ENCODE results near the gene TMEM169. TPM values are rescaled to one million over a fixed set of nuclear protein-coding genes. Genes with fewer than 3 reads are reported as not detected.

TMEM169 gene
- polyA plus RNA-seq, 2 of the 4 experiments (the other 2 are of a cell fraction), result 0.54 to 0.81 TPM

DNA sequence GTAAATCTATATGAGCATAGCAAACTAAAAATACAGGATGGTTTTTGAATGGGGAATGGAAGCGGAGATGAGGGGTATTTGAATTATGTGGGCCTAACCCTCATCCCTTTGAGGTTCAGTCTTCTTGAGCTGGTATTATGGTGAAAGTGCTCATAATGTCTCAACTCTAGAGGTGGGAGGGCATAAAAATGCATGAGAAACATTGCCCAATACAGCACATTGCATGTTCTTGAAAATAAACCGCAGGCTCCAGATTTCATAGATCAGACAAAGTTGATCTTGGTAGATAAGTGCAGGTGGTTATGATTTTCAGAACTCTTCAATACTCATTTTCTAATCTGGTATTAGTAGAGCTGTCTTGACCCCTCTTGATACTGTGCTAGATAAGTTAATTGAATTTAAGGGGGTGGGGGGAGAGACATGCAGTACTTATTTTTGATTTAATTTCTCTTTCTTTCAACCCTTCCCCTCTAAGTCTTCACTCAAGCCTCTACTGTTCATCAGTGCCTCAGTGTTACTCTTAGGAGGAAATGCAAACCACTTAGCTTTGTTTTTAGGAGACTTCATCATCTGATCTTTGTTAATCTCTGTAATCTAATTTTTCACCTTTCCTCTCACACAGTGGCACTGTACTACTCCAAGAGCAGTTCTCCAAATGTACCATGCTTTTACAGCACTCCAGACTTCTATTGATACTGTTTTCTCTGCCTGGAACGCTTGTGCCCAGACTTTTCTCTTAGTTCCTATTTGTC, 49.6 kb downstream of the TMEM169 start:
- Histone ChIP-seq H3K4me2 (no peak overlapping the region), H3K9me3 (no peaks in the 10 kb centered on the region), H3K4me1 (no peaks in the 10 kb centered on the region), H3K27ac (no peak overlapping the region), H3K4me3 (no peak overlapping the region)
- TF ChIP-seq, protein P1, sequence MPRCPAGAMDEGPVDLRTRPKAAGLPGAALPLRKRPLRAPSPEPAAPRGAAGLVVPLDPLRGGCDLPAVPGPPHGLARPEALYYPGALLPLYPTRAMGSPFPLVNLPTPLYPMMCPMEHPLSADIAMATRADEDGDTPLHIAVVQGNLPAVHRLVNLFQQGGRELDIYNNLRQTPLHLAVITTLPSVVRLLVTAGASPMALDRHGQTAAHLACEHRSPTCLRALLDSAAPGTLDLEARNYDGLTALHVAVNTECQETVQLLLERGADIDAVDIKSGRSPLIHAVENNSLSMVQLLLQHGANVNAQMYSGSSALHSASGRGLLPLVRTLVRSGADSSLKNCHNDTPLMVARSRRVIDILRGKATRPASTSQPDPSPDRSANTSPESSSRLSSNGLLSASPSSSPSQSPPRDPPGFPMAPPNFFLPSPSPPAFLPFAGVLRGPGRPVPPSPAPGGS (IDR thresholded peaks at IDR 0.05), result no peak
- TF ChIP-seq JUNB (IDR thresholded peaks at IDR 0.05) (no peak), HEYL (CRISPR knock-in tag; IDR thresholded peaks at IDR 0.05) (no peak), KDM1A (IDR thresholded peaks at IDR 0.05; ENCODE audit: low read depth) (no peak), RFX5 (IDR thresholded peaks at IDR 0.05) (no peak), EHF (CRISPR knock-in tag; IDR thresholded peaks at IDR 0.05) (no peak), FOSB (CRISPR knock-in tag; IDR thresholded peaks at IDR 0.05) (no peak), BHLHE40 (IDR thresholded peaks at IDR 0.05; ENCODE audit: low read depth, low read length) (no peak), SMC3 (IDR thresholded peaks at IDR 0.05) (no peak), POLR2AphosphoS2 (conservative IDR thresholded peaks at IDR 0.05; ENCODE audit: low read length) (no peak), TP53 (CRISPR knock-in tag; IDR thresholded peaks at IDR 0.05) (no peak), MYC (IDR thresholded peaks at IDR 0.05; ENCODE audit: borderline replicate concordance, low read length) (no peak), ZC3H11A (IDR thresholded peaks at IDR 0.05) (no peak), ESRRA (IDR thresholded peaks at IDR 0.05; ENCODE audit: borderline replicate concordance, low read length) (no peak)
- TF ChIP-seq, protein P2, sequence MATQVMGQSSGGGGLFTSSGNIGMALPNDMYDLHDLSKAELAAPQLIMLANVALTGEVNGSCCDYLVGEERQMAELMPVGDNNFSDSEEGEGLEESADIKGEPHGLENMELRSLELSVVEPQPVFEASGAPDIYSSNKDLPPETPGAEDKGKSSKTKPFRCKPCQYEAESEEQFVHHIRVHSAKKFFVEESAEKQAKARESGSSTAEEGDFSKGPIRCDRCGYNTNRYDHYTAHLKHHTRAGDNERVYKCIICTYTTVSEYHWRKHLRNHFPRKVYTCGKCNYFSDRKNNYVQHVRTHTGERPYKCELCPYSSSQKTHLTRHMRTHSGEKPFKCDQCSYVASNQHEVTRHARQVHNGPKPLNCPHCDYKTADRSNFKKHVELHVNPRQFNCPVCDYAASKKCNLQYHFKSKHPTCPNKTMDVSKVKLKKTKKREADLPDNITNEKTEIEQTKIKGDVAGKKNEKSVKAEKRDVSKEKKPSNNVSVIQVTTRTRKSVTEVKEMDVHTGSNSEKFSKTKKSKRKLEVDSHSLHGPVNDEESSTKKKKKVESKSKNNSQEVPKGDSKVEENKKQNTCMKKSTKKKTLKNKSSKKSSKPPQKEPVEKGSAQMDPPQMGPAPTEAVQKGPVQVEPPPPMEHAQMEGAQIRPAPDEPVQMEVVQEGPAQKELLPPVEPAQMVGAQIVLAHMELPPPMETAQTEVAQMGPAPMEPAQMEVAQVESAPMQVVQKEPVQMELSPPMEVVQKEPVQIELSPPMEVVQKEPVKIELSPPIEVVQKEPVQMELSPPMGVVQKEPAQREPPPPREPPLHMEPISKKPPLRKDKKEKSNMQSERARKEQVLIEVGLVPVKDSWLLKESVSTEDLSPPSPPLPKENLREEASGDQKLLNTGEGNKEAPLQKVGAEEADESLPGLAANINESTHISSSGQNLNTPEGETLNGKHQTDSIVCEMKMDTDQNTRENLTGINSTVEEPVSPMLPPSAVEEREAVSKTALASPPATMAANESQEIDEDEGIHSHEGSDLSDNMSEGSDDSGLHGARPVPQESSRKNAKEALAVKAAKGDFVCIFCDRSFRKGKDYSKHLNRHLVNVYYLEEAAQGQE (IDR thresholded peaks at IDR 0.05), result no peak
- CTCF ChIA-PET, result interaction anchor here (1.0 to 1.5 kb wide), 3 partner anchors 12 to 18 kb away, joined by 4 to 7 read pairs (median 4); no protein-coding TSS in a partner anchor
- no peak for ATAC-seq
- FAIRE-seq, result no peak
- 90% methylated on average over 3 of the region's 3 CpGs for WGBS (ENCODE audit: missing lambda C conversion rate)
- no peak for DNase-seq (ENCODE audit: low read depth in 1 of 2, low spot score in 1 of 2)
- POLR2A ChIA-PET, result no interaction called here

DNA sequence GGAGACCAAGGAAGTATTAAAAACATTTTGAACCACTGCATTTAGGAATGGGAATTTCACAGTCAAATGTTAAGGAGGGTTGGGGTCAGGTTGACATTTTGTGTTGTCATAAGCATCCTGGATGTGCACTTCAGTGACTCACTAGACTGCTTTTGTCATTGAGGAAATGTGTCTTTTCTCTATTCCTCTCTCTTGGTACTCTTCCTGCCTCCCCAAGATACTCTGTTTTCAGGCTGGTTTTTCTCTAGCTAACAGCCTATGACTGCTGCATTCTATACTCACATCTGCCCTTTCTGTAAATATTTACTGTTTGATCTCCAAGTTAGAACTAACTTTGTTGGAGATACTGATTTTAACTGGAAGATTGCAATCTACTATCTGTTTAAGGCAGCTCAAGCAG, 50.9 kb downstream of the TMEM169 start:
- H3K4me2 ChIP-seq, result no peak overlapping the region
- no peak overlapping the region for H3K4me3 ChIP-seq
- FAIRE-seq (no peak), DNase-seq (ENCODE audit: low read depth in 1 of 2, low spot score in 1 of 2) (no peak), ATAC-seq (no peak)
- ChIA-PET CTCF (no interaction called here), POLR2A (interaction anchor here (0.9 kb wide), 1 partner anchor 84 kb away, joined by 4 read pairs; no protein-coding TSS in a partner anchor)
- H3K27ac ChIP-seq, result no peak overlapping the region
- H3K4me1 ChIP-seq, result no peaks in the 10 kb centered on the region
- no peaks in the 10 kb centered on the region for H3K9me3 ChIP-seq
- no peak for TF ChIP-seq ZNF302 (CRISPR knock-in tag; IDR thresholded peaks at IDR 0.05)

DNA sequence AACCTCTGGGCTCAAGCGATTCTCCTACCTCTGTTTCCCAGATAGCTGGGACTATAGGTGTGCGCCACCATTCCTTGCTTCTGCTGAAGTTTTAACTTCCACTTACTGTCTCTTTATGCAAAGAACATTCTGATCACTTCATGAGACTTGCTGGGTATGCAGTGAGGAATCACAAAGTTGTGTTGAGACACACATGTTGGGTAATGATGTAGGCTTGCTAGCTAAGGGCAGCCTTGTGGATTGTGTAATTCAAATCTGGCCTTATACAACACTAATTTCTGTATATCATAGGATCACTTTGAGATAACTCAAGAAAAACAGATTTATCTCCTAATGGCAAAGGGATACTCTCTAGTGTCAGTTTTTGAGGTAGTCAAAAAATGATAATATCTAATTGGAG, 51.7 kb downstream of the TMEM169 start:
- CTCF ChIA-PET, result interaction anchor here (1.5 kb wide), 1 partner anchor 19 kb away, joined by 7 read pairs; no protein-coding TSS in a partner anchor
- Histone ChIP-seq H3K27ac (no peak overlapping the region), H3K9me3 (no peaks in the 10 kb centered on the region), H3K4me2 (no peak overlapping the region), H3K4me3 (no peak overlapping the region), H3K4me1 (no peaks in the 10 kb centered on the region)
- DNase-seq (ENCODE audit: low read depth in 1 of 2, low spot score in 1 of 2) (no peak), FAIRE-seq (no peak), ATAC-seq (no peak)
- TF ChIP-seq FOSB (CRISPR knock-in tag; IDR thresholded peaks at IDR 0.05) (no peak), HDAC2 (IDR thresholded peaks at IDR 0.05) (no peak), RARB (CRISPR knock-in tag; IDR thresholded peaks at IDR 0.05) (no peak), CEBPB (IDR thresholded peaks at IDR 0.05) (no peak)
- TF ChIP-seq, protein P3, sequence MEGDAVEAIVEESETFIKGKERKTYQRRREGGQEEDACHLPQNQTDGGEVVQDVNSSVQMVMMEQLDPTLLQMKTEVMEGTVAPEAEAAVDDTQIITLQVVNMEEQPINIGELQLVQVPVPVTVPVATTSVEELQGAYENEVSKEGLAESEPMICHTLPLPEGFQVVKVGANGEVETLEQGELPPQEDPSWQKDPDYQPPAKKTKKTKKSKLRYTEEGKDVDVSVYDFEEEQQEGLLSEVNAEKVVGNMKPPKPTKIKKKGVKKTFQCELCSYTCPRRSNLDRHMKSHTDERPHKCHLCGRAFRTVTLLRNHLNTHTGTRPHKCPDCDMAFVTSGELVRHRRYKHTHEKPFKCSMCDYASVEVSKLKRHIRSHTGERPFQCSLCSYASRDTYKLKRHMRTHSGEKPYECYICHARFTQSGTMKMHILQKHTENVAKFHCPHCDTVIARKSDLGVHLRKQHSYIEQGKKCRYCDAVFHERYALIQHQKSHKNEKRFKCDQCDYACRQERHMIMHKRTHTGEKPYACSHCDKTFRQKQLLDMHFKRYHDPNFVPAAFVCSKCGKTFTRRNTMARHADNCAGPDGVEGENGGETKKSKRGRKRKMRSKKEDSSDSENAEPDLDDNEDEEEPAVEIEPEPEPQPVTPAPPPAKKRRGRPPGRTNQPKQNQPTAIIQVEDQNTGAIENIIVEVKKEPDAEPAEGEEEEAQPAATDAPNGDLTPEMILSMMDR (IDR thresholded peaks at IDR 0.05), result no peak
- 89% methylated on average over 2 of the region's 2 CpGs for WGBS (ENCODE audit: missing lambda C conversion rate)
- POLR2A ChIA-PET, result interaction anchor here (0.9 kb wide), 1 partner anchor 83 kb away, joined by 4 read pairs; no protein-coding TSS in a partner anchor
